Adipose tissue (tissue), 3 donors: ENCODE measurements around the gene USP24. TPM values are rescaled to one million over a fixed set of nuclear protein-coding genes. Genes with fewer than 3 reads are reported as not detected.

Experiments
- H3K27ac ChIP-seq: one replicate; pipeline ENCODE4 v1.5.1; 2013; ENCODE audit warnings: low read depth, low read length
- WGBS, 3 donors: extraction: QIAGEN DNeasy Blood & Tissue Kit; methylation state at CpG; one replicate each; pipeline ENCODE4 v1.1.7; 2013; 5-methylcytosine and 5-hydroxymethylcytosine counted together
- polyA plus RNA-seq, 3 donors: library from polyadenylated mRNA; stranded (reverse); fragments of 200-250 nt; gene quantifications; one replicate each; pipeline ENCODE4 v1.2.3, GENCODE V29; 2013
- donor health status: healthy with polysubstance abuse.
- donor health status: Bipolar disorder and iron deficiency.
- donor health status: healthy.

USP24 gene
- polyA plus RNA-seq, 3 donors, result 6.6 to 16.0 (median 9.3) TPM

DNA sequence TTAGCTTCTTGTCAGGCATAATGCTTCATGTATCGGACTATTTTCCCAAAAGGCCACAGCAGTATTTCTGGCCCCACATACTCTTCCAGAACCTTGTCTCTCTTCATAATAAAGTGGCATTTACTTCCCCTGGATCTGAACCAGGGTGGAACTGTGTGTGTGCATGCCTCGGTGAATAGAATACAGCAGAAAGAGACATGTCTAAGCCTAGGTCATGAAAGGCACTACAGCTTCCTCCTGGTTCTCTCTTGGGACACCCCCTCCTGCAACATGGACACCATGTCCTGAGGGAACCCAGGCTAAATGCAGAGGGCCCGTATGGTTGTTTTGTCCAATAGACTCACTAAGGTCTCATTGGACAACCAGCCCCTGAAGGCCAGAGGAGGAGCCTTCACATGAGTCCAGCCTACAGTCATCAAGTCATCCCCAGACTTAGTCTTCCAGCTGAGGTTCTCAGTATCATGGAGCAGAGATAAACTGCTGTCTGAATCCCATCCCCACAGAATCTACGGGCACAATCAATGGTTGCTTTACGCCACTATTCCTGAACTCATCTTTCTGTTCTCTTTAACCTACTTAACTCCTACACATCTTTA, 35.0 kb downstream of the USP24 start:
- no peak overlapping the region for H3K27ac ChIP-seq
- WGBS, 3 donors, result 92 to 99% (median 93%) methylated on average over 5 of the region's 5 CpGs

DNA sequence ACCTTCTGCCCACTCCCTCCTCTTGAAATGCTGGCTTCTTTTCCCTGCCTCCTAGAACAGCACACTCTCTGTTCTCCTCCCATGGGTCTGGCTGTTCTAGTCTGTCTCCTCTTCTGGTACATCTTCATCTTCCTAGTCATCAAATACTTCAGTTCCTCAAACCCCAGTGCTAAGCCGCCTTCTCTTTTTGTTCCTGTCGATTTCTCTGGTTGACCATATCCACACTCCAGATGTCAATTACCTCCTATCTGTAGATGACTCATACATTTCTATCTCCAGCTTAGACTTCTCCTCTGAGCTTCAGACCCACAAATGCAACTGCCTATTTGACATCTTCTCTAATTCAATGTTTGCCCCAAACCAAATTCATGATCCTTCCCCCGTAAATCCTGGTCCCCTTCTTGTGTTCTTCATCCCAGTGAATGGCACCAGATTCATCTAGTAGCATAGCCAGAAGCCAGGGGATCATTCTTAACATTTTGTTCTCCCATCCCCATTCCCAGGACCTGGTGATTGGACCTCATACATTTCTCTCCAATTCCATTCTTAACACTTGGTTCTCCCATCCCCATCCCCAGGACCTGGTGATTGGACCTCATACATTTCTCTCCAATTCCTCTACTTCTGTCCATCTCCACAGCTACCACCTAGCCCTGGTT, 35.9 kb downstream of the USP24 start:
- WGBS, 3 donors, result 63 to 83% (median 76%) methylated on average over 3 of the region's 3 CpGs
- H3K27ac ChIP-seq, result no peak overlapping the region

DNA sequence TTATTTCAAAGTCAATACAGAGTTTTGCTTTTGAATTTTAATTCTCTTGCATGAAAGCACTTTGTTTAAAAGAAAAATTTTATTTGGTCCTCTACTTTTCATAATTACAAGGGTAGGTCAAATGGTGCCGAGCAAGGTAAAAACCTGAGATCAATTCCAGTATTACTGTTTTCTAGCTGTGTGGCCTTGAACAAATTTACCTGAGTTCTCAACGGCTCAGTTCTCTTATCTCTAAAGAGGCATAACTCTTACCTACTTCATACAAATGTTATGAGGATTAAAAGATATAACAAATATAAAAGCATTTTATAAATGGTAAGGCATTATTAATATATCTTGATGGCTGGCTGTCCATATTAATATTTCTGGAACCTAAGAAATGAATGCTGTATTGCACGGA, 42.5 kb downstream of the USP24 start:
- 56 to 94% (median 91%) methylated on average over 3 of the region's 3 CpGs for WGBS, 3 donors
- no peak overlapping the region for H3K27ac ChIP-seq

DNA sequence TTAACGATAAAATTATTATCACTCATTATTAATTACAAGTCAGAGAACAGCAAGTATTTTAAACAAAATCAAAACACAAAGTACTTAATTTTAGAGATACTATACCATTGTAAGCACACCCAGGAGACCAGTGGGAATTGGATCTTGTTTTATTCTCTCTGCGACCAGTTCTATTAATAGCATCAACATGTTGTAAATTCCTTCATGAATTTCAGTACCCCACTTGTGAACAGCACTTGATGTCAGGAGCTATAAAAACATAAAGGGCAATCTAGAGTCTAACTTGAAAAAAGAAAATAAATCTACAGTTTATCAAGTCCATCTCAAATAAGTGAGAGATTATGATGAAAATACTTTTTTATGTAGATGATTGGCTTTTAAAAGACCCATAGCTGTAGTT, 42.9 kb downstream of the USP24 start:
- WGBS, 3 donors, result 77 to 90% (median 82%) methylated on average over 2 of the region's 2 CpGs
- no peak overlapping the region for H3K27ac ChIP-seq

DNA sequence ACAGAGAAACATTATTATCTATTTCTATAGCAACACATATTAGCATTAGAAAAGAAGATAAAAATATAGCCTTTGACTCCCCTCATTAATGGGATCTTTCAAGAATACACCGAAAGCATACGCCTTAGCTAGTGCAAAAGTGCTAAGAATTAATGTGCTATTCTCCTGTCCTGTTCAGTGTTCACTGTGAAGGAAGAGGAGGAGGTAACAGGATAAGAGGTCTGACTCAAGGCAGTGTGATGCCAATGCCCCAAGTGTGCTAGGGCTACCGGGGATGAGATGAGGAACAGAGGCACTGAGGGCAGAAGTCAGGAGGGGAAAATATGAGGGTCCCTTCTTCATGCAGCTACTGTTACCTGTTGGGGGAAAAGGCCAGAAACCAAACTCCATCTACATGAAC, 43.5 kb downstream of the USP24 start:
- H3K27ac ChIP-seq, result no peak overlapping the region
- 85 to 92% (median 85%) methylated on average over 3 of the region's 3 CpGs for WGBS, 3 donors

DNA sequence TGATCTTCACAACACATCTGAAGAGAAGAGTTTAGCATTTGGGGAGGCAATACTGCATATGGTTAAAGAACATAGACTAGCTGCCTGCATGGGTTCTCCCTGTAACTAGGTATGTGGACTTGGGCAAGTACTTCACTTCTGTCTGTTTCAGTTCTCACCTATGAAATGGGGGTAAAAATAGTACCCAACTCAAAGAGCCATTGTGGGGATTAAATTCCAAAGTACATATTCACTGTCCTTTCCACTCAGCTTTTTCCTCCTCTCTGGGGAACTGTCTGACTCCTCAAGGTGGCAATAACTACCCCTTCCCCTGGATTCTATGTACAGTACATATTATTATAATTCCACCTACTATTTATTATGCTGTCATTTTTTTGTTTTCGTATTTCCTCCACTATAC, 44.7 kb downstream of the USP24 start:
- 84 to 93% (median 89%) methylated on average over 1 of the region's 1 CpG for WGBS, 3 donors
- H3K27ac ChIP-seq, result no peak overlapping the region

DNA sequence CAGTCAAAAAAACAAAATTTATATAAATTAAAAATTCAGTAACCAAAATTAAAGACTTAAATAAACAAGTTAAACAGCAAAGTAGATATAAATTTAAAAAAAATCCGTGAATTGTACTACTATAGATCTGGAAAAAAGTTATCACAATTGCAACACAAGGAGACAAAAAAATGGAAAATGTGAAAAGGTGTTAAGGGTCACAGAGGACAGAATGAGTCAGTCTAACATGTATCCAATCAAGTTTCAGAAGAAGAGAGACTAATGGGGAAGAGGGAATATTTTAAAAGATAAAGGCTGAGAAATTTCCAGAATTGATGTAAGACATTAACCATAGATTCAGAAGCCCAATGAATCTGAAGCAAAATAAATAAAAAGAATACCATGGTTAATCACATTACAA, 46.0 kb downstream of the USP24 start:
- H3K27ac ChIP-seq, result no peak overlapping the region
- 84 to 89% (median 89%) methylated on average over 1 of the region's 1 CpG for WGBS, 3 donors

DNA sequence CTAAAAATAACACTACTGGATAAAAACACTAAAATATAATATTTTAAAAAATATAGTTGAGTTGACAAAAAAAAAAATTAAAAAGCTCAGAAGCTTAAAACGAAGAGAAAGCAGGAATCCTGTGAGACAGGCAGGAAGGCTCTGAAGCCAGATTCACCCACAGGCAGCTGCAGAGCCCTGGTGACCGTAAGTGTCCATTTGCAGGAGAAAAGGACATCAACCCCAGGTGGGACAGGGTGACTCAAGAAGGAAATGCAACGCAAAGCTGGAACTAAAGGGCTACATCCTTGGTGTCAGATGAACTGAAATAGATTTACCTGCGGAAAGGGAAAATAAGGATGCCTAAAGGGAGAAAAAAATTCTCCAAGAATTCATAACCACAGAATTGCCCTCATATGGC, 46.8 kb downstream of the USP24 start:
- no peak overlapping the region for H3K27ac ChIP-seq
- 81 to 83% (median 83%) methylated on average over 4 of the region's 4 CpGs for WGBS, 3 donors

DNA sequence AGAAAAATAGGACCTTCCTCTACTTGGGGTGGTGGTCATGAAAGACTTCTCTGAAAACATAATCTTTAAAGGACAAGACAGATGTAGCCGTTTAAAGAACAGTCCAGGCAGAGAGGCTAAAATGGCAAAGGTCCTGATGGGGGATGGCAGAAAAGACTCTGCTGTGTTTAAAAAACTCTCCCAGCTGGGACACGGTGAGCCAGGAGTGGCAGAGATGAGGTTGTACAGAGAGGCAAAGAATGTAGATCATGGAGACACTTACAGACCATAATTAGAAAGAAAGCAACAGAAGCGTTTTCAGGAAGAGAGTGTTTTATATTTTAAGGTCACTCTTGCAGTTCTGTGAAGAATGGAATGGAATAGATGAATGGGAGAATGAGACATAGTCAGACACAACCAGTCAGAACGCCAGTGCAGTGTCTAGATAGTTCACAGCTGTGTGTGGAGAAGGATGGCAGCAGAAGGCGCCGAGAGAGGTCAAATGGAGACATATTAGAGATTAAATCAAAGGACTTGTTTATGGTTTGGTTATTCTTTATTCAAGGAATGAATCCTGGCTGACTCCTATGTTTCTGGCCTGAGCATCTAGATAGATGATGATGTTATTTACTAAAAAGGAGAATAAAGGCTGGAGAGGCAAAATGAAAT, 47.8 kb downstream of the USP24 start:
- H3K27ac ChIP-seq, result no peak overlapping the region
- WGBS, 3 donors, result 85 to 88% (median 86%) methylated on average over 6 of the region's 6 CpGs

DNA sequence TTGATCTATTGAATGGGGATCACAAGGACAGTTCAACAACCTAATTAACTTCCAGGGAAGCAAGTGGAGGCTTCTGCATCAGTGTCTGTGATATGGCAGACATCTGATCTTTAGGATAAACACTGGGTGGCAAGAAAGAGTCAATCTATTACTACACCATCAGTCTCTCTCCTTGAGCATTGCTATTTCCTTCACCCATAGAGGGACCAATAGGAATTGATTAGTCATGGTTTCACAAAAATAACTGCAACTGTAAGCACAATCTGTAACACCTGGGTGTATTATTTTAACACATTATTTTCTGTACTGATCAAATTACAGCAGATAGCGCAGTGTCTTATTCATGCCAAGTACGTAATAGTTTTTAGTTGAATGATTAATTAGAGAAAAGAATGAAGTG, 50.3 kb downstream of the USP24 start:
- WGBS, 3 donors, result 79 to 99% (median 97%) methylated on average over 2 of the region's 2 CpGs
- H3K27ac ChIP-seq, result no peak overlapping the region

DNA sequence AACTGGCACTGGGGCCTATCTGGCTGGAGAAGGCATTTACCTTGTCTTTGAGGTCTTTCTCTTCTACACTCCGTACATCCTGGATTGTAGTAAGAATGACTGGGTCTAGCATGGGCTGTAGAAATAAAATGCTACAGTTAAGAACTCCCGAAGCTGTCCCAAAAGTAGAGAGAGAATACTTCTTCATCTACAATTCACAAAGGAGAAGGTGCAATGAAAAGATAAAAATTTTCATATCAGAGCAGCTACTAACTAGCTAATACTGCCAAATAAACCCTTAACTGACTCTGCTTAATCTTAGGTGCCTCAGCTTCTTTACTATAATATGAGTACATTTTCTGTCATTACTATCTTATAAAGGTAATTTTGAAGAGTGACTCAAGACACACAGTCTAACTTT, 55.6 kb downstream of the USP24 start:
- H3K27ac ChIP-seq, result no peak overlapping the region
- WGBS, 3 donors, result 96 to 98% (median 97%) methylated on average over 2 of the region's 2 CpGs

DNA sequence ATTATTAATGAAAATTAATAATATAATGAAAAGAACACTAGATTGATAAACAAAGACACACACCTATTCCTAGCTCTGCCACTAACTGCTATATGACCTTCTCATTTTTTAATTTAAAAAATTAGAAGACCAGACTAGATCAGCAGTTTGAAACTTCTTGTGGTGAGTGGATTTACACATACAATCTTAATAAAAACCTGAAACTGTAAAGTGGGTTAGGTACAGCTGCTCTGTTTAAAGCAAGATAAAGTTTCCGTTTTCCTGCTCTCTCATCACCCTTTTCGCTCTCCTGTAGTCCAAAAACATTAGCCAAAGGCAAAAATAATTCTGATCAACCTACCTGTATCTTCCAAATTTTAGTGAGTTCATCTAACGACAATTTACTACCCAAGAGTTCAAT, 58.6 kb downstream of the USP24 start:
- 93 to 97% (median 95%) methylated on average over 3 of the region's 3 CpGs for WGBS, 3 donors

DNA sequence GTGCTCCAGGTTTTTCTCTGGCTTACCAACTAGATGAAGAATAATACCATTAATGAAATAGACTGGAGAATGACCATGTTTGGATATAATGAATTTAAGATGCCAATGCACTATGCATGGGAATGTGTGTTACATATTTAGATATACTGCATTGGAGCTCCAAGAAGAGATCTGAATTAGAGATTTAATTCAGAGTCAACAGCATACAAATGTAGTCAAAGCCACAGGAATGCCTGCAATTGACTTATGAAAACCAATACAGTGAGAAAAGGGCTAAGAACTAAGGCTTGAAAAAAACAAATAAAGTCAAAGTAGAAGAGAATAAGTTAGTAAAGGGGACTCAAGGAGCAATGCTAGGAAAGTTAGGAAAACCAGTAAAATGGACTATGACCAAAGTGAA, 59.1 kb downstream of the USP24 start:
- H3K27ac ChIP-seq, result no peak overlapping the region

More for the DNA sequence above, 58.6 kb downstream of the USP24 start:
- no peak overlapping the region for H3K27ac ChIP-seq

DNA sequence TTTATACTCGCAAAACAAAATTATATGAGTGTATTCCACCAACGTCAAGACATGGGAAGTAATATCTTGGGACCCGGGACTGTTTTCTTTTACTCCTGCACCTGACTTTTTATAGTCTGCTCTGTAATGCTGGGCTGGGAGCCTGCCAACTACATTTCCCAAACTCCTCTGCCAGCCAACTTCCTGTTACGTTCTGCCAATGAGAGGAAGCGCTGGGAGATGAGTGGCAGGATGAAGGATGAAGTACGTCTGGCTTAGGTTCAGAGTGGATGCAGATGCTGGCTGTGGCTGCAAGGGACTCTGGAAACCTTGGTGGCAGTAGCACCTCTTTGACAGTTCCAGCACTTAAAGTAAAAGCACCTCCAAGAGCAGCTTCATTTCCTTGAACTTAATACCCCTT, 59.6 kb downstream of the USP24 start:
- 55 to 77% (median 57%) methylated on average over 6 of the region's 6 CpGs for WGBS, 3 donors

DNA sequence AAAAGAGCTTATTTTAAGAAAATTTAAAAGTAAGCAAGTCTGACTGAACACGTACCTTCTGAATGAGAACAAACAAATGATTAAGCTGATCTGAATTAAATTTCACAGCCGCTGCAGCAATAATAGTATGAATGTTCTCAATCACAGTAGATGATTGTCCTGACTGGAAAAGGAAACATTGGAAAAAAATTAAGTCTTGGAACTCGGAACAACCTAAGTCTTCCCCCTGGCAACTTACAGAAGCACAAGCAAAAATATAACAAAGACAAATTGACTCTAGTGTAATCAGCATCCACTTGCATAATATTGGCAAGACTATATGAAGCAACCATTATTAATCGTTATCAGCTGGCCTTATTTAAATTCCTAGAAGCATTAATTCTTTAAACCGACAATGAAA, 60.5 kb downstream of the USP24 start:
- WGBS, 3 donors, result 81 to 83% (median 82%) methylated on average over 5 of the region's 5 CpGs
- H3K27ac ChIP-seq, result no peak overlapping the region

More for the DNA sequence above, 59.6 kb downstream of the USP24 start:
- H3K27ac ChIP-seq, result no peak overlapping the region

DNA sequence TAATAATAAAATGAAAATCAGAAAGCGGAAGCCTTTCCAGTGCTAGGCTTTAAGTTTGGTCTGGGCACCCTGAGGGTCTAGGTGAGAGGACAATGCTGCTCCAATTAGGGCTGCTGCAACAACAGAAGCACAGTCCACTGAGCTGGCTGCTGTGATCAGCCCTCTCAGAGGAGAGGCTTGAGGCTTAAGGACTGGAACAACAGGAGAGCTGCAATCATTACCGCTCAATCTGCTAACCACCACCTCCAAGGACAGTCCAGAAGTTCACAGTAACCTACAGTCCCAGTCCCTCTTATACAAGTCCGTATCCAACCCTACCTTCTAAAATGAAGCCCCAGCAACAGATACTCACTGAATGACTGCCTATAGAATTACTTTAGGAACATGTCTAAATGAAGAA, 62.1 kb downstream of the USP24 start:
- WGBS, 3 donors, result 92 to 98% (median 97%) methylated on average over 3 of the region's 3 CpGs
- no peak overlapping the region for H3K27ac ChIP-seq

DNA sequence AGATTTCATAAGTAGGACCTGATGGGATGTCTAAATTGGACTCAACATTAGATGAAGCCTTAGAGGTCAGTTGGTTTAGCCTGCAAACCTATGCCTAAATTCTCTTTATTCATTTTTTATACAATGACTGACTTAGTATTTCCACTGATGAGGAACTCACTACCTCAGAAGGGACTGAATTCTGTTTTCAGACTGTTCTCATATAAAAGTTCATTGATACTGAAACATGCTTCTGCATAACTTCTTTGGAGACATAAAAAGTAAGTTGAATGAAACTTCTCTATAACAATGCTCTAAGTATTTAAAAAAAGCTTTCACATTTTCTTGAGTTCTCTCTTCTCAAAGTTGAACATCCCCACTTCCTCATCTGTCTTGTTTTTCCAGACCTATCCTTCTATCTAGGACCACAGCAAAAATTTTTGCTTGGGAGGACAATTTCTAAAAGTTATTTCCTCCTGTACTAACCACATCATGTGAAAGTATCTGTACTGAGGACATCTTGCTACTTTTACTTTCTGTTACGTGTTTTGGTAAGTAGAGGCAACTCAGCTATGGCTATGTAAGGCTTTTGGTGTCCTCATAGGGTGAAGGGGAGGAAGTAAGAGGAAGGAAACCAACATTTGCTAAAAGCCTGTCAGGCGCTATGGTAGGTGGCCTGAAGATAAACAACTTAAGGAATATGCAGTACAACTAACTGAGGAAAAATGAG, 64.1 kb downstream of the USP24 start:
- H3K27ac ChIP-seq, result no peak overlapping the region
- 55 to 93% (median 70%) methylated on average over 2 of the region's 2 CpGs for WGBS, 3 donors

DNA sequence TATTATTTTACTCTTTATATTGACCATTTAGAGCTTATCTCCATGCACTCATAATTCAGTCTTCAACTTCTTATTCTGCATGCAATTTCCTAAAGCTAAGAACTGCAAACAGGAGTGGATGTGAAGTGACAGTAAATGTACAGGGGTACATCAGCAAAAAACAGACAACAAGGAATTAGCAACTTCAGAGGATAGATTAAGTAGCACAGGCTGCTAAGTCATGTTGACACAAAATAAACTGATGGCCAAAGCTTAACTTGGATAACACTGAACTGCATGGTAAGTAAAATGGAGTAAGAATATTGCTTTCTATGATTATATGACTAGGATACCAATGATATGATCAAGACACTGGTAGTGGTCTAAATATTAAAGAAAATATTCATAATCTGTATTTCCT, 66.5 kb downstream of the USP24 start:
- H3K27ac ChIP-seq, result no peak overlapping the region

DNA sequence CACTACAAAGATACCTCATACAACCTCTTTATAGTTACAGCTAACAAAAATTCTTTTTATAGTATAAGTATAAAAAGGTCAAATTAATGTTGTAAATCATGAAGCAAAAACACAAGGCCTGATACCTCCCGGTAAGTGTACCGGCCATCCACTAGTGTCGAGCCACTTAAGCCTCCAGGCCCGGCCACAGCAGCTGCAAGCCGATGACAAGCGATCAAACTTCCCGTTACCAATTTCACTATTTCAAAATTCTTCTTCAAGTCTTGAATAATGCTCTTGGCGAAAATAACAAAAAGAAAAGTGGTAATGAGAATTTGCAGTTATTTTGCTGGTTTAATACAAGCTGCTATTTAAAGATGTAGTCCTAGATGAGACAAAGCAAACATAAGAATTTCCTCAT, 67.6 kb downstream of the USP24 start:
- WGBS, 3 donors, result 75 to 88% (median 84%) methylated on average over 8 of the region's 8 CpGs
- no peak overlapping the region for H3K27ac ChIP-seq
